ENCODE results near the gene IMPG2.

The IMPG2 gene

DNA sequence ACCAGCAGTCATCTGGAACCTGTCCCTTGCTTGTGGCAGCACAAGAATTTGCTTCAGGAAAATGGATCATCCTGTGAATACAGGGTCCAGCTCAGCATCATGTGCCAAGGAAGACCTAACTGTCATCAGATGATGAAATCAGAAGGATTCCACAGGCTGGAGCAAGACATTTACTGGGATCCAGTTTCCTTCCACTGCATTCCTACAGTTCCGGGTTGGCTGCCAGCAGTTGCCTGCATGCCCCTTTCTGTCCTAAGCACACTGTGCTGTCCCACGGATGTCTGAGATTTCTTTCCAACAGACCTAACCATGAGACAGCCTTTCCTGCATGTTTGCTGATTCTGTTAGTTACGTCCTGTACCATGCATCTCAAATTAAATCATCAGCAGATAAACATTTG is 140.7 kb downstream of the IMPG2 start:
- DNase-seq, result no peak

- DNase-seq, result no peak
These were observed 142.8 kb downstream of the IMPG2 start for GRCh38 chr3:101177577-101177976.

All from NCI-H2227 treated with DMSO at 0.1 percent for 48 hours (cell line).